Naive B cell (primary cell): ENCODE measurements around the gene FAAP20. TPM values are rescaled to one million over a fixed set of nuclear protein-coding genes. Genes with fewer than 3 reads are reported as not detected.

Experiments
- ATAC-seq, 2 donors: fragments of 150-1000 bp; cut with Tn5 transposase; 2 replicates each; pipeline ENCODE4 v1.10.0; 2021; ENCODE audit warnings: low read depth in 2 of 2, mild to moderate bottlenecking in 2 of 2, moderate library complexity in 2 of 2
- DNase-seq: peaks from one replicate; pipeline ENCODE4 v3.0.0; 2022
- H3K27ac Mint-ChIP-seq, 6 donors: one replicate each; pipeline ENCODE4 v1.8.0; 2020 to 2022; ENCODE audit warnings: mild to moderate bottlenecking in 6 of 6, mixed read lengths in 6 of 6, moderate library complexity in 5 of 6, inconsistent platforms in 2 of 6
- H3K27me3 Mint-ChIP-seq, 3 donors: one replicate each; pipeline ENCODE4 v1.8.0; 2021 to 2022; ENCODE audit warnings: mixed read lengths in 3 of 3, mild to moderate bottlenecking in 1 of 3
- H3K36me3 Mint-ChIP-seq, 2 donors: one replicate each; pipeline ENCODE4 v1.8.0; 2020 to 2022; ENCODE audit warnings: mixed read lengths in 2 of 2, inconsistent platforms in 1 of 2, mild to moderate bottlenecking in 1 of 2
- H3K4me1 Mint-ChIP-seq, 3 donors: one replicate each; pipeline ENCODE4 v1.8.0; 2020 to 2022; ENCODE audit warnings: mixed read lengths in 3 of 3, inconsistent platforms in 1 of 3, mild to moderate bottlenecking in 1 of 3, moderate library complexity in 1 of 3
- H3K4me3 Mint-ChIP-seq, 8 donors: one replicate each; pipeline ENCODE4 v1.8.0; 2020 to 2022; ENCODE audit warnings: mild to moderate bottlenecking in 8 of 8, mixed read lengths in 8 of 8, moderate library complexity in 8 of 8, inconsistent platforms in 2 of 8
- H3K9me3 Mint-ChIP-seq, 7 donors: one replicate each; pipeline ENCODE4 v1.8.0; 2020 to 2022; ENCODE audit warnings: mixed read lengths in 7 of 7, mild to moderate bottlenecking in 5 of 7, inconsistent platforms in 2 of 7, moderate library complexity in 1 of 7
- polyA plus RNA-seq, 6 donors: library from polyadenylated mRNA; unstranded; fragments of 300-500 nt; fragmentation: Illumina TruSeq; gene quantifications; one replicate each; pipeline ENCODE4 v1.2.3, GENCODE V29; 2021; ENCODE audit warnings: low read depth in 6 of 6

FAAP20 gene
- polyA plus RNA-seq, 6 donors from 2014 or later, result 67.1 to 90.7 (median 77.7) TPM

DNA sequence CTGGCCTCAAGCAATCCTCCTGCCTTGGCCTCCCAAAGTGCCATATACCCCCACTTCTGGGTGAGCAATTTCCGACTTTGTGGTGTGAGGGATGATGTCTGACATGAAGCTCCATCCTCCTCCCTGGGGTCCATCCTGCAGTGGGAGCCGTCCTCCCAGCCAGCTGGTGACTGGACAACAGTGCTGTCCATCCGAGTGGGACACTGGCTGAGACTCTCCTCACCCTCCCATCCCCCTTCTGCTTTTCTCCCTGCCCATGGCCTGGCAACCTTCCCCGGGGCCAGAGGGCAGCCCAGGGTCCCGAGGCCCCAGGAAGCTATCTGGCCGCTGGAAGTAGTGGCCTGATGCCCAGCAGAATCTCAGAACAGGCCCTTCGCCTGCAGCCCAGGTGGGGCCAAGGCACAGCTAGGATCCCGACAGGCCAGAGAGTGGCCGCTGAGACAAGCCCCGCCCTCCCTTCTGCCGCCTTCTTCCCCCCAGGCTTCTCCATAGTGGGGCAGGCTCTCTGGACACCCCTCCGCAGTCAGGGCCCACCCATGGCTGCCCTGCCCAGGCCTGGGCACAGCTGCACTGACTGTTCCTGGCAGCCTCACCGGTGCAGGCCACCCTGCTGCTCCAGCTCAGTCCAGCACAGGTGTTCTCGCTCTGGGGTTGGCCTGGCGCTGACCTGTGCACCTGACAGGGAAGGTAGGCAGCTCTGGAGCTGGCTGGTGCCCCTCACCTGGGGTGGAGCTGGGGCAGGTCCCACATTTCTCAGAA lies 8.4 kb upstream of the FAAP20 start:
- DNase-seq (no peak), ATAC-seq (no peak)
- Mint-ChIP-seq H3K4me3 (peak overlapping the region in 3 of 8 donors; percentile 12 to 40 (median 35)), H3K9me3 (no peaks in the 10 kb centered on the region), H3K27ac (peak overlapping the region in 3 of 6 donors; percentile 11 to 67 (median 49)), H3K4me1 (peaks cover 19 to 58% (median 40%) of the 10 kb centered on the region in 3 donors), H3K27me3 (no peaks in the 10 kb centered on the region), H3K36me3 (no peaks in the 10 kb centered on the region)

GRCh38 chr1:2202008-2202575 lies 7.5 kb upstream of the FAAP20 start:
- Mint-ChIP-seq H3K27ac (peak overlapping the region in 3 of 6 donors; percentile 64 to 88 (median 82)), H3K27me3 (no peaks in the 10 kb centered on the region), H3K4me1 (peaks cover 19 to 59% (median 40%) of the 10 kb centered on the region in 3 donors), H3K36me3 (no peaks in the 10 kb centered on the region), H3K4me3 (peak overlapping the region in 6 of 8 donors; percentile 18 to 62 (median 36)), H3K9me3 (no peaks in the 10 kb centered on the region)
- DNase-seq (no peak), ATAC-seq (no peak)

DNA sequence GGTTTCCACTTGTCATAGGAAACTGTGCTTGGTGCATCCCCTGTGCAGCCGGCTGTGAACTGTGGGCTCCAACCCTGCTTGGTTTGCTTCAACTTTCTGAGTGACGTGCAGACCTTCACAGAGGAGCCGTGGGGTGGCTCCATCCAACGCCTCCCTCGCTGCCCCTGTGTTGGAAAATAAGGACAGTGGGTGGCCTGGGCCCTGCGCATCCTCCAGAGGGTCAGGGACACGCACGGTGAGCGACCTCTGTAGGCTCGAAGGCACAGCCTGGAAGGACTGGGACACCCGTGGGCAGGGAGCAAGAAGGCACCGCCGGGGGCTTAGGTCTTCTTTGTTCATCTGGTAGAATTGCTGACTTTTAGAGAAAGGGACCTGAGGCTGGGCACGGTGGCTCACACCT lies 6.5 kb upstream of the FAAP20 start:
- DNase-seq (no peak), ATAC-seq (no peak)
- Mint-ChIP-seq H3K9me3 (no peaks in the 10 kb centered on the region), H3K27me3 (no peaks in the 10 kb centered on the region), H3K36me3 (no peaks in the 10 kb centered on the region), H3K4me1 (peaks cover 19 to 55% (median 40%) of the 10 kb centered on the region in 3 donors), H3K4me3 (peak overlapping the region in 3 of 8 donors; percentile 6 to 21 (median 18)), H3K27ac (peak overlapping the region in 5 of 6 donors; percentile 13 to 83 (median 64))

GRCh38 chr1:2200308-2200943 lies 5.9 kb upstream of the FAAP20 start:
- Mint-ChIP-seq H3K27me3 (no peaks in the 10 kb centered on the region), H3K4me3 (peak overlapping the region in 4 of 8 donors; percentile 6 to 83 (median 71)), H3K27ac (peak overlapping the region in 2 of 6 donors; percentile 78 to 85), H3K9me3 (no peaks in the 10 kb centered on the region), H3K36me3 (no peaks in the 10 kb centered on the region), H3K4me1 (peaks cover 19 to 52% (median 40%) of the 10 kb centered on the region in 3 donors)
- ATAC-seq (no peak), DNase-seq (no peak)

DNA sequence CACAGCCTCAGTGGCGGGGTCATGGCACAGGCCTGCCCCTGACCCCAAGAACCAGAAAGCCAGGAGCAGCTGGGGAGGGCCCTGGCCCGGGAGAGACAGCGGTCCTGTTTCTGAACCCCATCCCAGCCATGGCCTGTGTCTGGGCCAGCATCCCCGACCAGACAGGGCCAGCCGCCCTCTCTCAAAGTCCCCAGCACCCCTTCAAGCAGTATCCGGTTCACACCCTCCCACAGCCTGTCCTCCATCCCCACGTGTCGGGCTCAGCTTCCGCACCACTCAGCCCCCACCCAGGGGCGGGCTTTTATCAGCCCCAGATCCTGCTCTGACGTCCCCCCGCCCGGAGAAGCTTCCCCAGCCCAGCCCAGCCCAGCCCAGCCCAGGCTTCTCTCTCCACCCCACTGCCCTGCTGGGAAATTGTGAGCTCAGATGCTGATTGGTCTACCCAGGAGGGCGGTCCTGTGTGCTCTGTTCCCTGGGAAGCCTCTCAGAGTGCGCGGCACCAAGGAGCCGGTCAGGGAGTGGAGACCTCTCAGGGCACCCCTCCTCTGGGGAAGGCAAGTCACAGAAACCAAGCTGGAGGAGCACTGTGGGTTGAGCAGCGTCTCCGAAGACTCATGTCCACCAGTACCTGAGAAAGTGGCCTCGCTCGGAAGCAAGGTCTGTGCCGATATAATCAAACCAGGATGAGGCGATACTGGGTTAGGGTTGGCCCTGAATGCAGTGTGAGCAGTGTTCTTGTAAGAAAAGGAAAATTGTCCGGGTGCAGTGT lies 4.7 kb upstream of the FAAP20 start:
- Mint-ChIP-seq H3K27ac (peak overlapping the region; percentile 16 to 89 (median 82)), H3K36me3 (no peaks in the 10 kb centered on the region), H3K4me3 (peak overlapping the region; percentile 70 to 91 (median 84)), H3K9me3 (no peaks in the 10 kb centered on the region), H3K4me1 (peaks cover 19 to 53% (median 40%) of the 10 kb centered on the region in 3 donors), H3K27me3 (no peaks in the 10 kb centered on the region)
- ATAC-seq, result peak; percentile 52 to 54
- peak; percentile 70 for DNase-seq

DNA sequence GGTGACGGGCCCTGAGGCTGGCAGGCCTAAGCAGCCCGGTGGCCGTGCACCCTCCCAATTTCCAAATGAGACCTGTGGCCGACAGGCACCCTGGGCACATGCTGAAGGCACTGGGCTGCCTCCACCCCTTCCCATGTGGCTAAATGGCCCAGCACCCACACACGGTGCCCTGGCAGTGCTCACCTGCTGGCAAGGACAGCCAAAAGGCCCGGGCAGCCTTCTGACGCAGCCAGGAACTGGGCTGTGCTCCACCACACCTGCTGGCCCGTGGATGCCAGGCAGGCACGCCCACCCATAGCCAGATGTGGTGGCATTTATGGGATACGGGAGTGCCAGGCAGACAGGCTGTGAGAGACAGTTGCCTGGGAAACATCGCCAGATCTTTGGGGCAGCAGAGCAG lies 4.0 kb upstream of the FAAP20 start:
- no peaks in the 10 kb centered on the region for H3K27me3 Mint-ChIP-seq
- H3K4me3 Mint-ChIP-seq, result peak overlapping the region in 5 of 8 donors; percentile 70 to 84 (median 82)
- H3K9me3 Mint-ChIP-seq, result no peaks in the 10 kb centered on the region
- no peaks in the 10 kb centered on the region for H3K36me3 Mint-ChIP-seq
- H3K4me1 Mint-ChIP-seq, result peaks cover 19 to 53% (median 44%) of the 10 kb centered on the region in 3 donors
- peak overlapping the region in 5 of 6 donors; percentile 16 to 89 (median 78) for H3K27ac Mint-ChIP-seq
- ATAC-seq (no peak), DNase-seq (no peak)

DNA sequence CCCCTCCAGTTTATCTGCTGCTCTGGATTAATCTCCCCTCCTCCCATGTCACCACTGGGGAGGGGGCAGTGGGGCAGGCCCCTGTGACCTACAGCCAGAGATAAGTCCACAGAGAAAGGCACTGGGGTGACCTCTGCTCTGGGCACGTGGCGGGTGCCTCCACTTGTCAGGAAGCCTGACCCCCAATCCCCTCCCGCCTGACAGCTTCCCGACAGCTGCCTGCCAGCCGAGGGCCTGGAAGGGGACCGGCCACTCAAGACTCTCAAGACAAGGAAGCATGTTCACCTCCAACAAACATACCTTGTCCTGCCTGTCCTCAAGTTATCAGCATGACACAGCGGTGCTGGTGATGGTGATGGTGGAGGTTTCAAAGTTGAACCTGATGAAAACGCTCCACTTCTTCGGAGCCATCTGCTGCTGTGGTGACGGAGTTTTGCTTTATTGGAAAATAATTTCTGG lies 3.2 kb upstream of the FAAP20 start:
- Mint-ChIP-seq H3K36me3 (no peaks in the 10 kb centered on the region), H3K4me1 (peaks cover 11 to 53% (median 39%) of the 10 kb centered on the region in 3 donors), H3K27ac (peak overlapping the region in 4 of 6 donors; percentile 24 to 89 (median 38)), H3K27me3 (no peaks in the 10 kb centered on the region), H3K4me3 (peak overlapping the region in 2 of 8 donors; percentile 62 to 68), H3K9me3 (no peaks in the 10 kb centered on the region)
- DNase-seq, result no peak
- no peak for ATAC-seq

DNA sequence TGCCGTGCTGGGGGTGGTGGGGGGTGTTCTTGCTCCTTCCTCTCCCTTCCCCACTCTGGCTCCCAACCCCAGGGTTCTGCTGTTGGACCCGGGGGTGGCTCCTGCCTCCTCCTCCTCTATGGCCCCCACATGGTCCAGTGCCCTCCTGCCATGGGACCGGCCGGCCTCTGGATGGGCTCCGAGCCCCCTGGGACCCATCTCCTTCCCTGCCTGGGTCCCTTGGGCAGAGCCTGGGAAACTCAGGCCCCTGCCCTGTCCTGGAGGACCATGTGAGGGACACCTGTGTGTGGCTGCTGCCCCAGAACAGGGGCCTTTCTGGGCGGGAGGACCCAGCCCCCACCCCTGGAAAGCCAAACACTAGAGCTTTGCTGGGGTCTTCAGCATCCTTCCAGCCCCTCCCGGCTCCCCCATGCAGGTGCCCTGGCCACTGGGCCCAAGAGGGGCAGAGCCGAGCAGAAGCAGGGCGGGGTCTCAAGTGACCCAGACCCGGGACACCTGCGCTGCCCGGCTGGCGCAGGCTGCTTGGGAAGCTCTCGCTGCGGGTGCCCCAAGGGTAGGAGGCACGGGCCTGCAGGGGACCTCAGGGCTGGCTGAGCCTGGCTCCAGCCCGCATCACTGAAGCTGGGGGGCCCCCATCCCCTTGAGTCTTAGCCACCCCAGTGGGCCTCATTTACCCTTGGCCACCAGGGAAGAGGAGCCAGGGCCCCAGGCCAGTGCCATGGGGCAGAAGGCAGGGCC lies 2.5 kb upstream of the FAAP20 start:
- Mint-ChIP-seq H3K27me3 (no peaks in the 10 kb centered on the region), H3K9me3 (no peaks in the 10 kb centered on the region), H3K4me3 (no peak overlapping the region), H3K4me1 (peaks cover 9 to 48% (median 36%) of the 10 kb centered on the region in 3 donors), H3K36me3 (no peaks in the 10 kb centered on the region), H3K27ac (peak overlapping the region in 1 of 6 donors; percentile 29)
- DNase-seq, result no peak
- ATAC-seq, result no peak

DNA sequence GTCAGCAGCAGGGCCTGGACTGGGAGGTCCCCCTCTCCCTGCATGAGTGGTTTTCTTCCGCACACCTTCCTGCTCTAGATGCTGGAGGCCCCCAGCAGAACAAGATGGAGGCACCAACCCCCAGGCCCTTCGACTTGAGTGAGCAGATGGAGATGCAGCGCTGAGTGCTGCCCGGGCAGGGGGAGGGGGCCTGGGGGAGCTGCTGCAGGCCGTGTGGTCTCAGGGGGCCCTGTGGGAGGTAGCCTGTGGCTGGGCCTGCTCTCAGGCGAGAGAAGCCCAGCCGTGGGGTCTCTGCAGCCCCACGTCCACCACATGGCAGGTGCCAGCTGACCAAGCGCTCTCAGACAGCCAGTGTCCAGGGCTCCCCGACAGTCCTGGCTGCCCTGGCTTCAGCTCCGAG lies 1.2 kb upstream of the FAAP20 start:
- ATAC-seq (no peak), DNase-seq (no peak)
- Mint-ChIP-seq H3K9me3 (no peaks in the 10 kb centered on the region), H3K36me3 (no peaks in the 10 kb centered on the region), H3K27ac (peak overlapping the region in 3 of 6 donors; percentile 54 to 94 (median 56)), H3K27me3 (no peaks in the 10 kb centered on the region), H3K4me1 (peaks cover 10 to 38% (median 32%) of the 10 kb centered on the region in 3 donors), H3K4me3 (peak overlapping the region in 3 of 8 donors; percentile 25 to 94 (median 93))

GRCh38 chr1:2194898-2195673 lies 514 bp upstream of the FAAP20 start:
- peak overlapping the region; percentile 87 to 94 (median 92) for H3K4me3 Mint-ChIP-seq
- ATAC-seq (peak; percentile 74 to 76), DNase-seq (peak; percentile 89)
- H3K27me3 Mint-ChIP-seq, result no peaks in the 10 kb centered on the region
- peak overlapping the region; percentile 28 to 99 (median 95) for H3K27ac Mint-ChIP-seq
- no peaks in the 10 kb centered on the region for H3K36me3 Mint-ChIP-seq
- H3K9me3 Mint-ChIP-seq, result no peaks in the 10 kb centered on the region
- H3K4me1 Mint-ChIP-seq, result peaks cover 10 to 34% (median 32%) of the 10 kb centered on the region in 3 donors

DNA sequence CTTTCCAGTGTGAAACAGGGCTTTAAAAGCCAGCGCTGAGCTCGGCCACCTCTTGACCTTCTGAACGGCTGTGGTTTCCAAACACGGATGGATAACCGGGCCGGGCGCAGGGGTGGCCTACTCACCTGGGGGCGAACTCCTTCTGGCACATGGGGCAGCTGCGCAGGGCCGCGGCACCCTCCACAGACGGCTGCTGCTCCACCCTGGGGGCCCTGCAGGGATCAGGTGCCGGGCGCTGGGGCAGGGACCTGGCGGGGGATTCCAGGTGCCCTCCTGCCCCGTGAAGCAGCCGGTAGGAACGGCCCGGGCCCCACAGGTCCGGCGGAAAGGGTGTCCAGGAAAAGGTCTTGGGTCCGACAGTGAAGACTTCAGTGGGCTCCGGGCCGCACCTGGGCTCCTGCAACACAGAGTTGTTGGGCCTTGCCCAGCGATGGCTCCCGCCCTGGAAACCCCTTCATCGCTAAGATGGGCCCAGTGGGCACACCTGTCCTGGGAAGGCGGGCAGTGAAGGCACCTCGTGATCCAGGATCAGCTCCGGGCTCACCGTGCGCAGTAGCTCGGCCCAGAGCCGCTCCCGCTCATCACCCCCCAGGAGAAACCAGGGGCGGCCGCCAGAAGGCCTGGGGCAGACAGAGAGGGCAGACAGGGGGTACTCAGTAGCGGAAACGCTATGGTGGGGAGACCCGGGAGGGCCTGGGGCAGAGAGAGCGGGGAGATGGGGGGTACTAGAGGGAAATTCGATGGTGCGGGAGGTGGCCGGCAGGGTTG lies 874 bp downstream of the FAAP20 start:
- Mint-ChIP-seq H3K4me3 (peak overlapping the region; percentile 59 to 91 (median 74)), H3K4me1 (peaks cover 3 to 22% (median 20%) of the 10 kb centered on the region in 3 donors), H3K27me3 (no peaks in the 10 kb centered on the region), H3K27ac (peak overlapping the region in 3 of 6 donors; percentile 66 to 94 (median 89)), H3K36me3 (no peaks in the 10 kb centered on the region), H3K9me3 (no peaks in the 10 kb centered on the region)
- no peak for DNase-seq
- ATAC-seq, result no peak
